Adipocyte (in vitro differentiated cells): Measurements from ENCODE around the gene HAPLN2.

Source experiments
- DNase-seq: peaks from one replicate; pipeline ENCODE4 v3.0.0-alpha.2; 2015; ENCODE audit warnings: low read depth
- H3K27me3 ChIP-seq: replicated peaks from 2 replicates; pipeline ENCODE4 v1.7.0; 2013; ENCODE audit warnings: mild to moderate bottlenecking, low read length, moderate library complexity; ENCODE audit not compliant: control insufficient read depth, insufficient read depth
- H3K36me3 ChIP-seq: 2 replicates; pipeline ENCODE4 v1.7.0; 2013; ENCODE audit warnings: low read length, mild to moderate bottlenecking, moderate library complexity; ENCODE audit not compliant: control insufficient read depth, insufficient read depth, severe bottlenecking
- H3K4me1 ChIP-seq: 2 replicates; pipeline ENCODE4 v1.7.0; 2013; ENCODE audit warnings: mild to moderate bottlenecking, low read length, moderate library complexity; ENCODE audit not compliant: control insufficient read depth, insufficient read depth
- H3K4me3 ChIP-seq: 2 replicates; pipeline ENCODE4 v1.7.0; 2013; ENCODE audit warnings: mild to moderate bottlenecking, low read length, moderate library complexity
- H3K9ac ChIP-seq: 2 replicates; pipeline ENCODE4 v1.7.0; 2013; ENCODE audit warnings: mild to moderate bottlenecking, low read length, moderate library complexity
- H3K9me3 ChIP-seq: 2 replicates; pipeline ENCODE4 v1.7.0; 2013; ENCODE audit warnings: mild to moderate bottlenecking, low read length, moderate library complexity; ENCODE audit not compliant: control insufficient read depth

HAPLN2 gene

DNA sequence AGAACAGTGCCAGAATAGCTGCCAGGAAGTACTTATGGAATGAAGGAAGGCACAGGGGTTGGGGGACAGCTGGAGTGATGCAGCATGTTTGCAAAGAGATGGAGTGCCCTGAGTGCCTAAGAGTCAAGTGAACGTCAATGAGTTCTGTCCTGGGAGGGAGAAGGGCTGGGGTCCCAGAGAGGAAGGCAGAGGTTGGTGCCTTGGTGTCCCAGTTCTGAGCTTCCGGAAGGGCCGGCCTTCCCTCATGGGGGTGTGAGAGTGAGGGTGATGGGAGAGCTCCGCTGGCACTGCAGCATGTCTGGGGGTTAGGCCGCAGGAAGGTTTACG is 40.4 kb downstream of the HAPLN2 start:
- peaks cover 23% of the 10 kb centered on the region for H3K27me3 ChIP-seq
- H3K4me1 ChIP-seq = peaks cover 48% of the 10 kb centered on the region
- no peaks in the 10 kb centered on the region for H3K9me3 ChIP-seq
- DNase-seq = no peak
- peak overlapping the region; percentile 60 for H3K9ac ChIP-seq
- H3K4me3 ChIP-seq = peak overlapping the region; percentile 60
- H3K36me3 ChIP-seq = no peaks in the 10 kb centered on the region

DNA sequence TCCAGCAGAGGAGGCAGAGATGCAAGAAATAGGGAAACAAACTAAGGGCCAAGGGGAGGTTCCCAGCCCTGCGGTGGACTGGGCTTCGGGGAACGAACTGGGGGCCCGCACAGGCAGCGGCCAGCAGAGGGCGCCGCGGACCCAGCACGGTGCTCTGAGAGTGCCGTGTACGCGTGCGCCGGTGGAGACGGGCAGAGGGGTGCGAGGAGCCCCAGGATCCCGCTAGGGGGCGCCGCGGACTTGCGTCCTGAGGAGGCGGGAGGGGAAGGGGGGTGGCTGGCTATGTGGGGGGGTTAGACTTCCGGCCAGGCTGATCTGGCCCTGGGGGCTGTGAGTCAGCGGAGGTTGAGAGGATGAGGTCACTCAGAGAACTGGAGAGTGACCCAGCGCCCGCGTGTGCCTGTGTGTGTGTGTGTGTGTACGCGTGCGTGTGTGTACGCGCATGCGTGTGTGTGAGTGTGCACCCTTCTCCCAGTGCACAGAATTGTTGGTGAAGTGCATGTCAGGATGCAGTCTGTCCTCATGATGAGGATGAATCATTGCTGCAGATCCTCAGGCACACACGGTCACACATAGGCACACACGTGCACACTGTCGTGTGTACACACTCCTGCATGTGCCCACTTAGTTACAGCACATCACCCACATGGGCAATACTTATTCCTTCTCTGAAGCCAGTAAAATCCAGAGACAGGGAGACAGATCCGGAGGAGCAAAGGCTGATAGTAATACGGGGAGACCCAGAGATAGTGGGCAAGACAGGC is 41.0 kb downstream of the HAPLN2 start:
- Histone ChIP-seq H3K9ac (peak overlapping the region; percentile 60), H3K4me3 (peak overlapping the region; percentile 60), H3K9me3 (no peaks in the 10 kb centered on the region), H3K4me1 (peaks cover 51% of the 10 kb centered on the region), H3K27me3 (peaks cover 21% of the 10 kb centered on the region), H3K36me3 (no peaks in the 10 kb centered on the region)
- DNase-seq = peak; percentile 99

DNA sequence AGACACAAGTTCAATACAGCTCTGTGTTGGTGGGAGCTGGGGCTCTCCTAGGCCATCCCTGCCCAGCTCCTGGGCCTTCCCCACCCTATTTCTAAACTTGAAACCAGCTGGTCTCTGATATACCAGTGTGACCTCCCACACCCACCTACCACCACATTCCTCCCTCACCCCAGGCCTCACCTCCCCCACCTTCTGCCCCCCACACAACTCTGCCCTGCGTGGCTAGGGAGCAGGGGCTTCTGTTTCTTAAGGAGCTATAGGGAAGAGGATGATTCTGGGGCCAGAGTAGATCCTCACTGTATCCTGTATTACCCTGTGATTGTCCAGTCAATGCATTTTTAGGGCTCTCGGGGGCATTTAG is 41.5 kb downstream of the HAPLN2 start:
- peak overlapping the region; percentile 54 for H3K4me3 ChIP-seq

DNA sequence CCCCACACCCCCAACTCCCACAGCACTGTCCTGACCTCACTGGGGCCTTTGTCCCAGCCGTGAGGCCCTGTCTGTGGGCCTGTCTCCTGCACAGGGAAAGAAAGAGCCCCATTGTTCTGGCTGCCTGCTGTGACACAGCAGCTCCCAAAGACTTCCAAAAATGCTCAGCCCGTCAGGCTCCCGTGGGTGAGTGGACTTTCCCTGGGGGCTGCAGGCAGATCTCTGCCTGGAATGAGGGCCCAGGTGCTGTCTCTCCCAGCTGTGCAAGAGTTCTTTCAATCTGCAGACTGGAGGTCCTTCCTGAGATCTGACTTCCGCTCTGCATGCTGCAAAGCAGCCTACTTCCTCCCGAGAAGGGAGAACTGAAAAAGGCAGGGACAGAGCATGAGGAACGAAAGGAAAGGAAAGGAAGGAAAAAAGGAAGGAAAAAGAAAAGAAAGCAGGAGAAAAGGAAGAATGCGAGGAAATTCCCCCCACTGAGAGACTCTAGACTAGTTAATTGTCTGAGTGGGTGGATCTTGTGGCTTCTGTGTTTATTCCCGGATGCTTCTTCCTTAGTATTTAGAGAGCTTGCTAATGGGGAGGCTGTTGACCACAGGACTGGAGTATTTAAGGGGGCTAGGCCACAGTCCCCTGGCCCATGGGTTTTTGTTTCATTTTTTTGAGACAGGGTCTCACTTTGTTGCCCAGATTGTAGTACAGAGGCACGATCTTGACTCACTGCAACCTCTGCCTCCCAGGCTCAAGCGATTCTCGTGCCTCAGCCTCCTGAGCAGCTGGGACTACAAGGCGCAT is 43.0 kb downstream of the HAPLN2 start:
- DNase-seq = no peak
- H3K4me1 ChIP-seq = peaks cover 50% of the 10 kb centered on the region
- no peak overlapping the region for H3K4me3 ChIP-seq
- no peaks in the 10 kb centered on the region for H3K9me3 ChIP-seq
- H3K9ac ChIP-seq = peak overlapping the region; percentile 65
- peaks cover 1% of the 10 kb centered on the region for H3K27me3 ChIP-seq
- no peaks in the 10 kb centered on the region for H3K36me3 ChIP-seq

More for the DNA sequence above, 41.5 kb downstream of the HAPLN2 start:
- no peak for DNase-seq
- Histone ChIP-seq H3K27me3 (peaks cover 16% of the 10 kb centered on the region), H3K9ac (no peak overlapping the region), H3K36me3 (no peaks in the 10 kb centered on the region), H3K4me1 (peaks cover 51% of the 10 kb centered on the region), H3K9me3 (no peaks in the 10 kb centered on the region)

DNA sequence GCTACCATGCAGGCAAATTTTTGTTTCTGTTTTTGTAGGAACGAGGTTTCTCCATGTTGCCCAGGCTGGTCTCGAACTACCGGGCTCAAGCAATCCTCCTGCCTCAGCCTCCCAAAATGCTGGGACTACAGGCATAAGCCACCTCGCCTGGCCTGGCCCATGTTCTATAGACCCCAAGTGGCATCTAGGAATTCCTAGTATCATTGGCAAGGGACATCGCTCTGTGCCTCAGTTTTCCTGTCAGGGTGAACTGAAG is 43.5 kb downstream of the HAPLN2 start:
- no peaks in the 10 kb centered on the region for H3K9me3 ChIP-seq
- no peaks in the 10 kb centered on the region for H3K27me3 ChIP-seq
- H3K9ac ChIP-seq = peak overlapping the region; percentile 65
- H3K36me3 ChIP-seq = no peaks in the 10 kb centered on the region
- H3K4me1 ChIP-seq = peaks cover 54% of the 10 kb centered on the region
- H3K4me3 ChIP-seq = no peak overlapping the region
- no peak for DNase-seq

DNA sequence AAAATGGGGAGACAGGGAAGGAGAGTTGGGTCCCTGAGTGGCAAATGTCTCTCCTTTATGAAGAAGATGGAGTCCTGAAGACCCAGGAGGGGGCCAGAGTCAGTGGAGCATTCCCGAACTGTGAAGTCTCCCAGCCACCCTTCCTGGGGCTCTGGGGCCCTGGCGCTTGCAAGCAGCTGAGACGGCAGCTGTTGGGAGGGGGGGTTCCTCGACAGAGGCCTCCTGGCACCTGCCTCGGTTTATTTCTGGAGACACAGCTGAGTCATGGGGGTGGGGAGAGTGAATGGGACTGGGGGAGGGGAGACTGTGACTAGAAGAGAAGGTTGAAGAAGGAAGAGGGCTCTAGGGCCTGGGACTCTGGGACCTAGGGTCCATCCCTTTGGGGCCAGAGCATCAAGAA is 44.0 kb downstream of the HAPLN2 start:
- no peak for DNase-seq
- H3K4me1 ChIP-seq = peaks cover 57% of the 10 kb centered on the region
- no peaks in the 10 kb centered on the region for H3K9me3 ChIP-seq

DNA sequence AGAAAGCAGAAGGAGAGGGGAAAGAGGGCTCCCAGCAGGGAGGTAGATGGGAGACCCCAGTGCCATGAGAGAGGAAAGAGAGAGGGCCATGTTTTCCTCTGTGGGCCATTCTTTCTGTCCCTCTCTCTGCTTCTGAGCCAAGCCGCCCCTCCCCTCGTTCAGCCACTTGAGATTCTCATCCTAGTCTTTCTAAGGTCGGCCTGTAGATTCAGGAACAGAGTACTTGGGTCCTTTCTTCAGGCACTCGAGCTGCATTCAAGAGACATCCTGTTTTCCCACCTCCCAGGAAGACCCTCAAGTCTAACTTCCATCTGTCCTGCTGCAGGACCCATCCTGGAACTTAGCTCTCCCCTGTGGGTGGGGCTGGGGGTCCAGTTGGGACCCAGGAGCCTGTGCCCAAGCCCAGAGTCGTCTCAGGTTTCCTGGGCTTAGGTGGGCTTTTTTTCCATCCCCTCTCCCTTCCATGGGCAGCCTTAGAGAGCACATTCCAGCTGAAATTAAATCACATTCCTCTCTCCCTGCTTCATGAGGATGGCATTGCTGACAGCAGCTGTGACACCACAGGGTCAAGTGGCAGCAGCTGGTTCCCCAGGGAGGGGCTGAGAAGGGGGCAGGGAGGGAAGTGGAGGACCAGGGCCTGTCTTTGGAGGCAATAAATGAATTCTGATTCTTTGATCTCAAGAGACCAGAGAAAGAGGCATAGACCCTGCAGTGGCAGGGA is 45.0 kb downstream of the HAPLN2 start:
- H3K4me1 ChIP-seq = peaks cover 57% of the 10 kb centered on the region
- H3K4me3 ChIP-seq = no peak overlapping the region

More for the DNA sequence above, 44.0 kb downstream of the HAPLN2 start:
- Histone ChIP-seq H3K9ac (no peak overlapping the region), H3K27me3 (no peaks in the 10 kb centered on the region), H3K36me3 (no peaks in the 10 kb centered on the region), H3K4me3 (no peak overlapping the region)

DNA sequence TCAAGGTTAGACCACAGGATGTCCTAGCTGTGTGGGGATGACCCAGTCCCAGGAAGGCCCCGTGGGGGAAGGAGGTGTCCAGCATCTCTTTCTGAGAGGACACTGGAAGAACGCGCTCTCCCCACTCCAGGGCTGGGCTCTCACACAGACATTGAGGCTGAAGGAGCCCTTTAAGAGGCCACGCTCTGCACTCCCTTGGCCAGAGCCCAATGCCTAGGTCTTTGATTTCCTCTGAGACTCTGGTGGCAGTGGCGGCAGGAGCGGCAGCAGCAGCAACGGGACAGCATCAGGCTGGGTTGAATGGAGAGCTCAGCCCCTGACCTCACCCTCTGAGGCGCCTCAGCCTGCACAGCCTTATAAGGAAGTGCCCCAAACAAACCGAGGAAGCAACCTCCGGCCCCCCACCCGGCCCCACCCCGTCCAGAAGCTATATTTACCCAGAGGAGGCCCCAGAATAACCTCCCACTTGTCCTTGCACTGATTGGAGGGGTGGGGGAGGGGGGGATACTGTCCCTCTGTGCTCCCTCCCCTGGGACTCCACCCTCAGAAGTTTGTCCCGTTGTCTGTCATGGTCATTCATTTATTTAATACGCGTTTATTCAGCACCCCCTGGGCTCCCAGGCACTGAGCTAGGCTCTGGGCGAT is 45.7 kb downstream of the HAPLN2 start:
- Histone ChIP-seq H3K9ac (no peak overlapping the region), H3K36me3 (no peaks in the 10 kb centered on the region), H3K4me3 (no peak overlapping the region), H3K4me1 (peaks cover 52% of the 10 kb centered on the region), H3K9me3 (no peaks in the 10 kb centered on the region), H3K27me3 (no peaks in the 10 kb centered on the region)
- peak; percentile 38 for DNase-seq

More for the DNA sequence above, 45.0 kb downstream of the HAPLN2 start:
- Histone ChIP-seq H3K36me3 (no peaks in the 10 kb centered on the region), H3K9me3 (no peaks in the 10 kb centered on the region), H3K27me3 (no peaks in the 10 kb centered on the region), H3K9ac (no peak overlapping the region)
- DNase-seq = peak; percentile 45

DNA sequence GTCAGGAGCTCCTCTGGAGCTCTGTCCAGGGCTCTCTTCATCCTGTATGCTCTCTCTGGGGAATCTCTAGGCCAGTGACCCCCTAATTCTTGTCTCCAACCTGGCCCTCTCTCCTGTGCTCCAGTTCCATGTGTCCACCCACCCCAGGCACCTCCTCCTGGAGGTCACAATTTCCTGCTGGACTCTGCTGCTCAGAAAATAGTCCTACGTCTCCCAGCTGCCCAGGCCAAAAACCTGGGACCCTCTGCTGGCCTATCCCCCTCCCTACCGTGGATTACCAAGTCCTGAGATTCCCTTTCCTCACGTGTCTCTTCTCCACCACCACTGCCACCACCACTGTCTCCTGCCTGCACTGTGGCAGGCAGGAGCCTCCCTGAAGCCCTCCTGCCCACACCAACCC is 46.3 kb downstream of the HAPLN2 start:
- Histone ChIP-seq H3K9me3 (no peaks in the 10 kb centered on the region), H3K36me3 (no peaks in the 10 kb centered on the region), H3K9ac (no peak overlapping the region), H3K4me1 (peaks cover 49% of the 10 kb centered on the region), H3K4me3 (no peak overlapping the region), H3K27me3 (no peaks in the 10 kb centered on the region)
- DNase-seq = no peak

DNA sequence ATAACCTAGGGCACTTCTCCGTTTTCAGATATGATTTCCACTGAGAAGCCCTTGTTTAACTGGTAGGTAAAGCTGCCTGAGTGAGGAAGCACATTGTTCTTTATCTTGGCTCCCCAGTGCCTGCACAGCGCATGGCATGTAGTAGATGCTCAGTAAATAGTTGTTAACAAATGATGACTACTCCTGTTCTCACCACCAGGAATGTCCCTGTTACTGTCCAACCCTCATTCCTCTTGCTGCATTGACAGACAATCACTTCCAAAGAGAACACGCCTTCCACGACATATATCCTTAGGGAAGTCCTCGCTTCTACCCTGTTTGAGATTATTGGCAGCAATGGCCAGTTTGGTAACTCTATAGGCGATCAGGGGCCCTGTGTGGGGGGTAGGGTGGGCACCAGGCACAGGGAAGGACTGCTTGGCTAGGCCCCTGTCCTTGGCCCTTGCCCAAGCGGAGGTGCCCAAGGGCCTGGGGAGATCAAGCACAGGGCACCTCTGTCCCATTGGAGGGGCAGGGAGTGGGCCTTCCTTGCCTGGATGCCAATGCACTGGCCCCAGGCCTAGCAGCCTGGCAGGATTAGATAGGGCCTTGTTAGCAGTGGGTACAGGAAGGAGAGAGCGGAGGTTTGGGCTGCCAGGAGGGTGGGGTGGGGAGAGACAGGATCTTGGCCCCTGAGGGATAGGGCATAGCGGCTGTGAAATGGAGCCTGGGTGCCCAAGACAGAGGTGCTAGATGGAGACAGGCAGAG is 47.8 kb downstream of the HAPLN2 start:
- H3K4me1 ChIP-seq = peaks cover 34% of the 10 kb centered on the region
- H3K27me3 ChIP-seq = no peaks in the 10 kb centered on the region
- H3K4me3 ChIP-seq = no peak overlapping the region
- no peak for DNase-seq
- H3K9ac ChIP-seq = peak overlapping the region; percentile 68
- no peaks in the 10 kb centered on the region for H3K36me3 ChIP-seq
- H3K9me3 ChIP-seq = no peaks in the 10 kb centered on the region
